ENCODE results near the gene TBC1D17. TPM values are rescaled to one million over a fixed set of nuclear protein-coding genes. Genes with fewer than 3 reads are reported as not detected.

The TBC1D17 gene
- total and polyA plus RNA-seq, 2 of the 13 experiments (the other 11 are each of a cell fraction or from before 2014, with no cell fraction given) = 9.7 to 16.9 TPM

- H3K36me3 ChIP-seq (replicated peaks in 1 of 2; ENCODE audit: control insufficient read depth in 1 of 2, insufficient read depth in 2 of 2, low read length in 2 of 2) = peaks cover 37 to 67% of the 10 kb centered on the region in 2 experiments; a peak in 4 of 5 replicates
- no peaks in the 10 kb centered on the region for H3K9me3 ChIP-seq (ENCODE audit: low read length)
- no peak for DNase-seq (ENCODE audit: low spot score)
- H3K27me3 ChIP-seq (ENCODE audit: control insufficient read depth in 1 of 2, insufficient read depth in 2 of 2, low read length in 2 of 2) = no peaks in the 10 kb centered on the region; a peak in 1 of 5 replicates
- no peak for FAIRE-seq
- TF ChIP-seq POLR2A (IDR thresholded peaks at IDR 0.05; ENCODE audit: insufficient read depth in 1 of 2, low read depth in 2 of 2, low read length in 2 of 2) (peak; percentile 20 to 36; a peak in 1 of 4 replicates), FUBP1 (CRISPR knock-in tag; IDR thresholded peaks at IDR 0.05; ENCODE audit: borderline replicate concordance) (no peak), TSC22D2 (CRISPR knock-in tag; IDR thresholded peaks at IDR 0.05; ENCODE audit: borderline replicate concordance) (no peak), POLR2G (IDR thresholded peaks at IDR 0.05; ENCODE audit: low read depth, low read length) (0 out of 2 replicates have a peak, but pooled peaks have one; percentile 1)
- no peak overlapping the region for H3K9ac ChIP-seq (ENCODE audit: insufficient read depth, low read depth, low read length)
- WGBS (ENCODE audit: low lambda C conversion rate) = 97% methylated on average over 5 of the region's 18 CpGs
- H3K79me2 ChIP-seq (ENCODE audit: insufficient read depth, low read length) = peaks cover 24% of the 10 kb centered on the region
- H3K4me3 ChIP-seq (replicated peaks in 1 of 3; ENCODE audit: insufficient read depth in 1 of 3, low read depth in 2 of 3, low read length in 3 of 3) = no peak overlapping the region
- peaks cover 21% of the 10 kb centered on the region for H3K4me1 ChIP-seq (ENCODE audit: insufficient read depth, low read length)
- no peak overlapping the region for H3K4me2 ChIP-seq (ENCODE audit: low read depth, low read length)
- ChIA-PET CTCF (ENCODE audit: low intra/inter-chr PET ratio, low total read pairs) (no interaction called here), POLR2A (no interaction called here)
- peaks cover 23% of the 10 kb centered on the region for H4K20me1 ChIP-seq (ENCODE audit: insufficient read depth, low read length)
- BruUV-seq (replicated peaks) = no TSS peak
- no peak for ATAC-seq
- intact Hi-C loops (cut with micrococcal nuclease; ENCODE audit: unreplicated experiment) = no loop called here
- in situ Hi-C loops (cut with HindIII; ENCODE audit: extremely low pct_ligation_motif_present, low pct_unique_long_range_greater_than_20kb) = no loop called here
- H2AFZ ChIP-seq (ENCODE audit: low read length) = no peak overlapping the region
- no peak overlapping the region for H3K27ac ChIP-seq (ENCODE audit: extremely low read length, insufficient read depth, low read length)
Observed at GRCh38 chr19:49856574-49857021, 20.9 kb upstream of the TBC1D17 start.

DNA sequence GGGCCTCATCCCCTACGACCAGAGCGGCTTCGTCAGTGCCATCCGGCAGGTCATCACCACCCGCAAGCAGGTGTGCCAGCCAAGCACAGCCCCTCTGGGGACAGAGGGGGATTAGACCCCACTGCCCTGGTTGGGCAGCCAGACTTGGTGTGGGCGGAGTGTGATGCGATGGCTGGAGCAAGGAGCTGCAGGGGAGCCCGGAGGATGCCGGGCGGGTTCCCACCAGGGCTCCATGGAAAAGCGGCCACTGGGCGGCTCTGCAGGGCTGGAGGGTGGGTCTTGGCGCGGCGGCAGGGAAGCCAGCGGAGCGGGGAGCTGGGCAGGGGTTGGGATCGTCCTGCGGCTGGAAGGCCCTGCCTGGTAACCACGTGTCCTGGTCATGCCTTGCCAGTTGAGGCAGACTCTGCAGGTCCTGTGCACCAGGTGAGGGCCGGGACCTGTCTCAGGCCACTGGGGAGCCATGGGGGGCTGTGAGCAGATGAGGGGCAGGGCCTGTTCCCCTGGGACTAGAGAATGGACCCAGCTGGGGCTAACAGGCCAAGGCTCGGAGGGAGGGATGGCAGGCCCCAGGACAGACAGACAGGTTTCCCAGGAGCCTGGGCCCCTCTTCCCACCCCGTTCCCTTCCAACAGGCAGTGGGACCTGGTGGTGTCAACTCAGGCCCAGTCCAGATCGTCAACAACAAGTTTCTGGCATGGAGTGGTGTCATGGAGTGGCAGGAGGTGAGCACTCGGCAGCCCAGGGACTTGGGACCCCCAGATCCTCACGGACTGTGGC, 20.3 kb upstream of the TBC1D17 start:
- no peak overlapping the region for H3K4me2 ChIP-seq (ENCODE audit: low read depth, low read length)
- intact Hi-C loops (cut with micrococcal nuclease; ENCODE audit: unreplicated experiment) = no loop called here
- H3K4me3 ChIP-seq (replicated peaks in 1 of 3; ENCODE audit: insufficient read depth in 1 of 3, low read depth in 2 of 3, low read length in 3 of 3) = no peak overlapping the region
- BruUV-seq (replicated peaks) = no TSS peak
- no peak overlapping the region for H3K9ac ChIP-seq (ENCODE audit: insufficient read depth, low read depth, low read length)
- H4K20me1 ChIP-seq (ENCODE audit: insufficient read depth, low read length) = peaks cover 18% of the 10 kb centered on the region
- H2AFZ ChIP-seq (ENCODE audit: low read length) = no peak overlapping the region
- ChIA-PET CTCF (ENCODE audit: low intra/inter-chr PET ratio, low total read pairs) (no interaction called here), POLR2A (interaction anchor here (1.1 to 1.2 kb wide), 2 partner anchors 19 to 47 kb away, joined by 4 to 5 read pairs; partner anchors contain the start of gene AKT1S1)
- ATAC-seq (no peak), DNase-seq (ENCODE audit: low spot score) (no peak), FAIRE-seq (no peak)
- peaks cover 17% of the 10 kb centered on the region for H3K4me1 ChIP-seq (ENCODE audit: insufficient read depth, low read length)
- no peak overlapping the region for H3K27ac ChIP-seq (ENCODE audit: extremely low read length, insufficient read depth, low read length)
- no peaks in the 10 kb centered on the region for H3K27me3 ChIP-seq (ENCODE audit: control insufficient read depth in 1 of 2, insufficient read depth in 2 of 2, low read length in 2 of 2)
- H3K36me3 ChIP-seq (replicated peaks in 1 of 2; ENCODE audit: control insufficient read depth in 1 of 2, insufficient read depth in 2 of 2, low read length in 2 of 2) = peaks cover 37 to 67% of the 10 kb centered on the region in 2 experiments; a peak in 4 of 5 replicates
- no peaks in the 10 kb centered on the region for H3K9me3 ChIP-seq (ENCODE audit: low read length)
- peaks cover 19% of the 10 kb centered on the region for H3K79me2 ChIP-seq (ENCODE audit: insufficient read depth, low read length)
- in situ Hi-C loops (cut with HindIII; ENCODE audit: extremely low pct_ligation_motif_present, low pct_unique_long_range_greater_than_20kb) = no loop called here
- WGBS (ENCODE audit: low lambda C conversion rate) = 98% methylated on average over 15 of the region's 26 CpGs
- TF ChIP-seq RBFOX2 (IDR thresholded peaks at IDR 0.05; ENCODE audit: low read depth, low read length) = peak; percentile 78
- TF ChIP-seq, protein P1, sequence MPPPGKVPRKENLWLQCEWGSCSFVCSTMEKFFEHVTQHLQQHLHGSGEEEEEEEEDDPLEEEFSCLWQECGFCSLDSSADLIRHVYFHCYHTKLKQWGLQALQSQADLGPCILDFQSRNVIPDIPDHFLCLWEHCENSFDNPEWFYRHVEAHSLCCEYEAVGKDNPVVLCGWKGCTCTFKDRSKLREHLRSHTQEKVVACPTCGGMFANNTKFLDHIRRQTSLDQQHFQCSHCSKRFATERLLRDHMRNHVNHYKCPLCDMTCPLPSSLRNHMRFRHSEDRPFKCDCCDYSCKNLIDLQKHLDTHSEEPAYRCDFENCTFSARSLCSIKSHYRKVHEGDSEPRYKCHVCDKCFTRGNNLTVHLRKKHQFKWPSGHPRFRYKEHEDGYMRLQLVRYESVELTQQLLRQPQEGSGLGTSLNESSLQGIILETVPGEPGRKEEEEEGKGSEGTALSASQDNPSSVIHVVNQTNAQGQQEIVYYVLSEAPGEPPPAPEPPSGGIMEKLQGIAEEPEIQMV (CRISPR knock-in tag; IDR thresholded peaks at IDR 0.05; ENCODE audit: low read depth) = no peak
- TF ChIP-seq GABPB1 (CRISPR knock-in tag; IDR thresholded peaks at IDR 0.05) = no peak
- TF ChIP-seq, protein P2, sequence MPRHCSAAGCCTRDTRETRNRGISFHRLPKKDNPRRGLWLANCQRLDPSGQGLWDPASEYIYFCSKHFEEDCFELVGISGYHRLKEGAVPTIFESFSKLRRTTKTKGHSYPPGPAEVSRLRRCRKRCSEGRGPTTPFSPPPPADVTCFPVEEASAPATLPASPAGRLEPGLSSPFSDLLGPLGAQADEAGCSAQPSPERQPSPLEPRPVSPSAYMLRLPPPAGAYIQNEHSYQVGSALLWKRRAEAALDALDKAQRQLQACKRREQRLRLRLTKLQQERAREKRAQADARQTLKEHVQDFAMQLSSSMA (CRISPR knock-in tag; IDR thresholded peaks at IDR 0.05) = no peak
- TF ChIP-seq ZNF276 (CRISPR knock-in tag; IDR thresholded peaks at IDR 0.05; ENCODE audit: low read depth) = no peak
- TF ChIP-seq ZNF740 (CRISPR knock-in tag; IDR thresholded peaks at IDR 0.05) = 0 out of 2 replicates have a peak, but pooled peaks have one; percentile 14
